Uterus (tissue), 2 donors: ENCODE data around the gene CTRL.

ENCODE experiments used
- POLR2A ChIP-seq, 2 donors: fragments of 450-650 bp; IDR thresholded peaks; one replicate each; pipeline ENCODE4 v1.6.1; 2016; ENCODE audit warnings: antibody characterized with exemption in 2 of 2, mild to moderate bottlenecking in 1 of 2, moderate library complexity in 1 of 2
- TF ChIP-seq, protein P1 (sequence below), 4 experiments: fragments of 200-600 bp in 2 of 4; fragments of 450-650 bp in 2 of 4; sonication (generic) in 2 of 4; IDR thresholded peaks; one replicate each; pipeline ENCODE4 v1.5.1; 2016 to 2019; ENCODE audit warnings: antibody characterized with exemption in 4 of 4, mild to moderate bottlenecking in 2 of 4, moderate library complexity in 1 of 4

DNA sequence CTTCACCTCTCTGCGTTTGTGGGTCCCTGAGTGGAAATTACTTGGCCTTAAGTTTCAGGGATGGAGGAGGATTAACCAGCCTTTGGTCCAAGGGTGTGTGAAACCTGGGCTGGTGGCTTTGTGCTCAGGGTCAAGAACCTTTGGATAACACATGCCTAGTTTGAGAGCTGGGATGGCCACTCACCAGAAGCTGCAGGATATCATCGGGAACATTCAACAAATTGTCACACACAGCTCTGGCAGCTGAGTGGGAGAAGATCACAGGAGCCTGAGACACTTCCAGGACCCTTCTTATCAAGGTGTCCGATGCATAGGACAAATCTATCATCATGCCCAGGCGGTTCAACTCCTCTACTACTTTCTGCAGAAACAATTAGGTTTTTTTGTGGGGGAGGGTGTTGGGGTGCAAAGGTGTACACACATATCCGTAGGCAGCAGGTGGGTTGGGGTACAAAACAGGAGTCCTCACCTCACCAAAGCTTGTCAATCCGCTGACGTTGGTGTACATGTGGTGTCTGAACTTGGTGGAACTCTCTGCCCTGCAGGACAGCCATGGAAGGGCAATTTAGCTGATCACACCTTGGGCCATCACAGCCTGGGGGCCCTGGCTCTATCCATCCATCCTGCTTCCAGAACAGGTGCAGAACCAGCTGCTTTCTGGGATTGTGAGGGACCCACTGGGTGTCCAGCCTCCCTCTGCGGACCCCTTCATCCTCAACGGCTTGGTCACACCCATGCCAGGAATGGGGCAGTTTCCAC is 46.0 kb upstream of the CTRL start:
- TF ChIP-seq, protein P1, sequence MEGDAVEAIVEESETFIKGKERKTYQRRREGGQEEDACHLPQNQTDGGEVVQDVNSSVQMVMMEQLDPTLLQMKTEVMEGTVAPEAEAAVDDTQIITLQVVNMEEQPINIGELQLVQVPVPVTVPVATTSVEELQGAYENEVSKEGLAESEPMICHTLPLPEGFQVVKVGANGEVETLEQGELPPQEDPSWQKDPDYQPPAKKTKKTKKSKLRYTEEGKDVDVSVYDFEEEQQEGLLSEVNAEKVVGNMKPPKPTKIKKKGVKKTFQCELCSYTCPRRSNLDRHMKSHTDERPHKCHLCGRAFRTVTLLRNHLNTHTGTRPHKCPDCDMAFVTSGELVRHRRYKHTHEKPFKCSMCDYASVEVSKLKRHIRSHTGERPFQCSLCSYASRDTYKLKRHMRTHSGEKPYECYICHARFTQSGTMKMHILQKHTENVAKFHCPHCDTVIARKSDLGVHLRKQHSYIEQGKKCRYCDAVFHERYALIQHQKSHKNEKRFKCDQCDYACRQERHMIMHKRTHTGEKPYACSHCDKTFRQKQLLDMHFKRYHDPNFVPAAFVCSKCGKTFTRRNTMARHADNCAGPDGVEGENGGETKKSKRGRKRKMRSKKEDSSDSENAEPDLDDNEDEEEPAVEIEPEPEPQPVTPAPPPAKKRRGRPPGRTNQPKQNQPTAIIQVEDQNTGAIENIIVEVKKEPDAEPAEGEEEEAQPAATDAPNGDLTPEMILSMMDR (IDR thresholded peaks at IDR 0.05), result no peak
- no peak for TF ChIP-seq POLR2A (IDR thresholded peaks at IDR 0.05)
